ENCODE results near the gene SART1.

The SART1 gene

DNA sequence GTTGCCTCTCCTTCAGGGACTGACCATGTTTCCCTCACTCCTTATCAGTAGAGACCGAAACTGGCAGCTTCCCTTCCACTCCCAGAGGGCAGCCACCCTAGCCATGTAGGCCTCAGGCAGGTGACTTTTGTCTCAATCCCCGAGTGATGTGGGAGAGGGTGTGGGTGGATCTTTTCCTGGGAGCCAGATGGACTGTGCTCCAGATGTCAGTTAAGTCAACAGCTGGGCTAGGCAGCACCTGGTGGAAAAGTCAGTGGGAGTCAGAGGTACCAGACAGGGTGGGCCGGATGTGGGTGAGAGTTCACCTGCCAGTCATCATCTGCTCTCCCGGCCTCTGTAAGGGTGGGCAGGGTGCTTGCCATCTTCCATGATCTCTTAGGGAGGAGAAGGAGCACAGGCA lies 42.7 kb downstream of the SART1 start:
- Histone ChIP-seq H3K9me3 (replicated peaks; ENCODE audit: insufficient read depth, low read length) (no peaks in the 10 kb centered on the region), H3K36me3 (replicated peaks; ENCODE audit: insufficient read depth, low read length) (peaks cover 2% of the 10 kb centered on the region), H3K27ac (ENCODE audit: low read length) (peak overlapping the region; percentile 64; the same call in 1 of the 2 replicates), H3K4me1 (ENCODE audit: low read length) (peaks cover 40% of the 10 kb centered on the region), H3K4me2 (ENCODE audit: low read depth, low read length) (no peak overlapping the region), H2AFZ (ENCODE audit: low read length) (no peak overlapping the region), H4K20me1 (ENCODE audit: insufficient read depth, low read length) (no peaks in the 10 kb centered on the region), H3K9me2 (replicated peaks; ENCODE audit: insufficient read depth, low read length) (no peaks in the 10 kb centered on the region), H3K4me3 (ENCODE audit: low read length) (no peak overlapping the region), H3K27me3 (replicated peaks; ENCODE audit: insufficient read depth, low read length) (no peaks in the 10 kb centered on the region), H3K9ac (ENCODE audit: low read length) (no peak overlapping the region), H3K79me2 (ENCODE audit: low read length) (peaks cover 48% of the 10 kb centered on the region), H3F3A (ENCODE audit: insufficient read depth, low read length) (peaks cover 30% of the 10 kb centered on the region)
- DNase-seq = no peak
- no peak for TF ChIP-seq EZH2 (optimal IDR thresholded peaks at IDR 0.05; ENCODE audit: low read depth, low read length)
- TF ChIP-seq, protein P1, sequence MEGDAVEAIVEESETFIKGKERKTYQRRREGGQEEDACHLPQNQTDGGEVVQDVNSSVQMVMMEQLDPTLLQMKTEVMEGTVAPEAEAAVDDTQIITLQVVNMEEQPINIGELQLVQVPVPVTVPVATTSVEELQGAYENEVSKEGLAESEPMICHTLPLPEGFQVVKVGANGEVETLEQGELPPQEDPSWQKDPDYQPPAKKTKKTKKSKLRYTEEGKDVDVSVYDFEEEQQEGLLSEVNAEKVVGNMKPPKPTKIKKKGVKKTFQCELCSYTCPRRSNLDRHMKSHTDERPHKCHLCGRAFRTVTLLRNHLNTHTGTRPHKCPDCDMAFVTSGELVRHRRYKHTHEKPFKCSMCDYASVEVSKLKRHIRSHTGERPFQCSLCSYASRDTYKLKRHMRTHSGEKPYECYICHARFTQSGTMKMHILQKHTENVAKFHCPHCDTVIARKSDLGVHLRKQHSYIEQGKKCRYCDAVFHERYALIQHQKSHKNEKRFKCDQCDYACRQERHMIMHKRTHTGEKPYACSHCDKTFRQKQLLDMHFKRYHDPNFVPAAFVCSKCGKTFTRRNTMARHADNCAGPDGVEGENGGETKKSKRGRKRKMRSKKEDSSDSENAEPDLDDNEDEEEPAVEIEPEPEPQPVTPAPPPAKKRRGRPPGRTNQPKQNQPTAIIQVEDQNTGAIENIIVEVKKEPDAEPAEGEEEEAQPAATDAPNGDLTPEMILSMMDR (IDR thresholded peaks at IDR 0.05; ENCODE audit: low read length) = no peak
- no peak for TF ChIP-seq EZH2phosphoT487 (IDR thresholded peaks at IDR 0.05; ENCODE audit: low read length)

DNA sequence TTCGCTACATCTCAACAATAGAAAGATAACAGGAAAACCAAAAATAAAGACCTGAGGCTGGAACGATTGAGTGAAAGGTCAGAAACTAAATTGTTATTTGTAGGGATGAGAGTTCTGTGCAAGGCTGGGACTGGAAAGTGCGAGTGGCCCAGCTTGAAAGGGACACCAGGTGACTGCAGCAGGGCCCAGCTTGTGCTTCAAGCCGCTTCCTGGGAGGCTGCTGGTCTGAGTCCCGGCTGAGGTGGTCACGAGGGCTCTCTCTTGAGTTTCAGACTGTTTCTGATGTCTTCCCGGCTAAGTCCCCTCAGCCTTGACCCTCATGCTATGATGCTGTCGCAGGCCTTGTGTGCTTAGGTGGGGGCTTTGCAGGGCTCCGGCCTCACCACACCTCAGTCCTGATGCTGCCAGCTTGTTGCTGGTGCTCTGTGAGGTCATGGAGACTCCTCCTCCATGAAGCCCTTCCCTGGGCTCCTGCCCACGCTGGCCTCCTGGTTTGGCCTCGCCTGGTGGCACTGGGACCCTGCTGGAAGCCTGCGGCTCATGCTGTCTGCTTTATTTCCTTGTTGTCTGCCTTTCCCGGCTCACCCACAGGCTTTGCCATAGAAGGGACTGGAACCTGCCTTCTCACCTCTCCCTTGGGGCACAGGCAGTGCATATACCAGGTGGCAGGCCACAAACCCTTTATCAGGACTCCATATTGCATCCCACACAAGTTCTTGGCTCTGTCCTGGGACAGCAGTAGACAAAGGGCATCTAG lies 44.8 kb downstream of the SART1 start:
- peak overlapping the region; percentile 64; the same call in 1 of the 2 replicates for H3K27ac ChIP-seq (ENCODE audit: low read length)
- TF ChIP-seq EZH2phosphoT487 (IDR thresholded peaks at IDR 0.05; ENCODE audit: low read length) (no peak), EZH2 (optimal IDR thresholded peaks at IDR 0.05; ENCODE audit: low read depth, low read length) (no peak)
- TF ChIP-seq, protein P1 (IDR thresholded peaks at IDR 0.05; ENCODE audit: low read length) = no peak
- H3K27me3 ChIP-seq (replicated peaks; ENCODE audit: insufficient read depth, low read length) = no peaks in the 10 kb centered on the region
- no peaks in the 10 kb centered on the region for H4K20me1 ChIP-seq (ENCODE audit: insufficient read depth, low read length)
- peaks cover 40% of the 10 kb centered on the region for H3K4me1 ChIP-seq (ENCODE audit: low read length)
- H3K36me3 ChIP-seq (replicated peaks; ENCODE audit: insufficient read depth, low read length) = no peaks in the 10 kb centered on the region; the same call in 1 of the 2 replicates
- H3K9me3 ChIP-seq (replicated peaks; ENCODE audit: insufficient read depth, low read length) = no peaks in the 10 kb centered on the region
- H3K4me2 ChIP-seq (ENCODE audit: low read depth, low read length) = peak overlapping the region; percentile 15; the same call in 1 of the 2 replicates
- H3K4me3 ChIP-seq (ENCODE audit: low read length) = no peak overlapping the region
- no peak overlapping the region for H2AFZ ChIP-seq (ENCODE audit: low read length)
- H3K79me2 ChIP-seq (ENCODE audit: low read length) = peaks cover 28% of the 10 kb centered on the region
- H3F3A ChIP-seq (ENCODE audit: insufficient read depth, low read length) = peaks cover 30% of the 10 kb centered on the region
- no peaks in the 10 kb centered on the region for H3K9me2 ChIP-seq (replicated peaks; ENCODE audit: insufficient read depth, low read length)
- no peak for DNase-seq
- 0 out of 2 replicates have a peak overlapping the region, but pooled peaks have one; percentile 2 for H3K9ac ChIP-seq (ENCODE audit: low read length)

DNA sequence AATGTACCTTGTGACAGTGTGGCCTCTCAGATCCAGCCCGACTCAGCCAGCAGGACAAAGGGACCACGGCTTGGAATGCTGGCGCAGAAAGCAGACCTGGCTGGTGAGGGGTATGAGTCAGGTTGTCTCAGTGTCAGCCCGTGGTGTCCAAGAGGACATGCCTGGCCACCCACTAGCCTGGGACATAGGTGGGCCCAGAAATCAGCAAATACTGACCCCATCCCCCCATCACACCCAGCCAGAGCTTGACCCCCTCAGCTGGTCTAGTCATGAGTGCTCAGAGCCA lies 45.3 kb downstream of the SART1 start:
- H3K27ac ChIP-seq (ENCODE audit: low read length) = peak overlapping the region; percentile 64; the same call in 1 of the 2 replicates
- H3K4me1 ChIP-seq (ENCODE audit: low read length) = peaks cover 40% of the 10 kb centered on the region
- H3K9ac ChIP-seq (ENCODE audit: low read length) = no peak overlapping the region
- H3K9me2 ChIP-seq (replicated peaks; ENCODE audit: insufficient read depth, low read length) = no peaks in the 10 kb centered on the region
- peaks cover 26% of the 10 kb centered on the region for H3F3A ChIP-seq (ENCODE audit: insufficient read depth, low read length)
- no peaks in the 10 kb centered on the region; the same call in 1 of the 2 replicates for H3K36me3 ChIP-seq (replicated peaks; ENCODE audit: insufficient read depth, low read length)
- H4K20me1 ChIP-seq (ENCODE audit: insufficient read depth, low read length) = no peaks in the 10 kb centered on the region
- H3K4me2 ChIP-seq (ENCODE audit: low read depth, low read length) = no peak overlapping the region
- no peak overlapping the region for H2AFZ ChIP-seq (ENCODE audit: low read length)
- TF ChIP-seq, protein P1 (IDR thresholded peaks at IDR 0.05; ENCODE audit: low read length) = no peak
- TF ChIP-seq EZH2phosphoT487 (IDR thresholded peaks at IDR 0.05; ENCODE audit: low read length) = no peak
- no peak for TF ChIP-seq EZH2 (optimal IDR thresholded peaks at IDR 0.05; ENCODE audit: low read depth, low read length)
- peaks cover 23% of the 10 kb centered on the region for H3K79me2 ChIP-seq (ENCODE audit: low read length)
- H3K9me3 ChIP-seq (replicated peaks; ENCODE audit: insufficient read depth, low read length) = no peaks in the 10 kb centered on the region
- no peaks in the 10 kb centered on the region for H3K27me3 ChIP-seq (replicated peaks; ENCODE audit: insufficient read depth, low read length)
- DNase-seq = no peak
- no peak overlapping the region for H3K4me3 ChIP-seq (ENCODE audit: low read length)
